ENCODE measurements around the gene ADPRHL1.

GRCh38 chr13:113483081-113483480 is 29.8 kb upstream of the ADPRHL1 start:
- TF ChIP-seq CTCF (optimal IDR thresholded peaks at IDR 0.05 in 1 of 3, IDR thresholded peaks at IDR 0.05 in 1 of 3, conservative IDR thresholded peaks at IDR 0.05 in 1 of 3; ENCODE audit: extremely low read depth in 1 of 3, insufficient read depth in 2 of 3, low read length in 3 of 3) (no peak), EZH2 (IDR thresholded peaks at IDR 0.05; ENCODE audit: low read length) (no peak)

Data from keratinocyte (primary cell).